RWPE1 (cell line): Measurements from ENCODE around the gene RCC2.

ENCODE experiments used
- CTCF ChIA-PET: fragments of 350-600 bp; sonication (Branson Sonifier 250); formaldehyde crosslinking; extraction: SDS; loops from one replicate; lab custom pipeline; 2021; lab: Yijun Ruan, JAX
- POLR2A ChIA-PET: fragments of 400-600 bp; formaldehyde crosslinking; extraction: SDS; loops from one replicate; lab custom pipeline; 2020; ENCODE audit warnings: antibody characterized with exemption; ENCODE audit not compliant: low non-redundant PET; lab: Yijun Ruan, JAX
- DNase-seq: peaks from one replicate; pipeline ENCODE4 v3.0.0; 2012; ENCODE audit warnings: low spot score
- H3K27ac ChIP-seq: fragments of 450-650 bp; 2 replicates; pipeline ENCODE4 v1.5.1; 2017
- TF ChIP-seq, protein P1 (sequence below): fragments of 450-650 bp; conservative IDR thresholded peaks from 2 replicates; pipeline ENCODE4 v1.5.1; 2017; ENCODE audit warnings: low read depth, mild to moderate bottlenecking

RCC2 gene

DNA sequence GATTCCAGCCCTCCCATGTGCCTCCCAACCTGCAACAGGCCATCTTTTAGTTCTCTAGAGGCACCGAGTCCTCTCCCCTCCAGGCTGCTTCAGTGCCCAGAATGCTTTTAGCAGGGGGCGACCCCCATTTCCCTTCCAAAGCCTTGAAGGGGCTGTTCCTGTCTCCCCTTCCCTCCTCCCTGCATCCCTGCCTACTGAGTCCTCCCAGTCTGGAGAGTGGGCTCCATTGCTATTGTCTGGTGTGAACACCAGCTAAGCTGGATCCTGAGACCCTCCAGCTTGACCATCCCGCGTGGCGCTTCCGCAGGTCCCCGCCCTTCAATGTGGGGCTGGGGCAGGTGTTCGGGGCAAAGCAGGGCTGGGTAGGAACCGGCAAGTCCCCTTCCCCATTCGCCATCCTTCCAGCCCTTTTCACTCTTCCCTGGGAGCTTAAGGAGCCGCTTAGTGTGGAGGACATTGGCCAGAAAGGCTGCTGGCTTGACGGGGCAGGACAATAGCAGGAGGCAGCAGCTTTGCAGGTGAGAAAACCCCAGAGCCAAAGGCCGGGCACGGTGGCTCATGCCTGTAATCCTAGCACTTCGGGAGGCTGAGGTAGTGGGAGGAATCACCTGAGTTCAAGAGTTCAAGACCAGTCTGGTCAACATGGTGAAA, 35.3 kb downstream of the RCC2 start:
- TF ChIP-seq, protein P1, sequence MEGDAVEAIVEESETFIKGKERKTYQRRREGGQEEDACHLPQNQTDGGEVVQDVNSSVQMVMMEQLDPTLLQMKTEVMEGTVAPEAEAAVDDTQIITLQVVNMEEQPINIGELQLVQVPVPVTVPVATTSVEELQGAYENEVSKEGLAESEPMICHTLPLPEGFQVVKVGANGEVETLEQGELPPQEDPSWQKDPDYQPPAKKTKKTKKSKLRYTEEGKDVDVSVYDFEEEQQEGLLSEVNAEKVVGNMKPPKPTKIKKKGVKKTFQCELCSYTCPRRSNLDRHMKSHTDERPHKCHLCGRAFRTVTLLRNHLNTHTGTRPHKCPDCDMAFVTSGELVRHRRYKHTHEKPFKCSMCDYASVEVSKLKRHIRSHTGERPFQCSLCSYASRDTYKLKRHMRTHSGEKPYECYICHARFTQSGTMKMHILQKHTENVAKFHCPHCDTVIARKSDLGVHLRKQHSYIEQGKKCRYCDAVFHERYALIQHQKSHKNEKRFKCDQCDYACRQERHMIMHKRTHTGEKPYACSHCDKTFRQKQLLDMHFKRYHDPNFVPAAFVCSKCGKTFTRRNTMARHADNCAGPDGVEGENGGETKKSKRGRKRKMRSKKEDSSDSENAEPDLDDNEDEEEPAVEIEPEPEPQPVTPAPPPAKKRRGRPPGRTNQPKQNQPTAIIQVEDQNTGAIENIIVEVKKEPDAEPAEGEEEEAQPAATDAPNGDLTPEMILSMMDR = no peak
- POLR2A ChIA-PET = no interaction called here
- peak overlapping the region; percentile 80 for H3K27ac ChIP-seq
- DNase-seq = no peak
- CTCF ChIA-PET = interaction anchor here (0.5 to 0.6 kb wide), 2 partner anchors 358 to 1177 kb away, joined by 3 read pairs; no protein-coding TSS in a partner anchor

DNA sequence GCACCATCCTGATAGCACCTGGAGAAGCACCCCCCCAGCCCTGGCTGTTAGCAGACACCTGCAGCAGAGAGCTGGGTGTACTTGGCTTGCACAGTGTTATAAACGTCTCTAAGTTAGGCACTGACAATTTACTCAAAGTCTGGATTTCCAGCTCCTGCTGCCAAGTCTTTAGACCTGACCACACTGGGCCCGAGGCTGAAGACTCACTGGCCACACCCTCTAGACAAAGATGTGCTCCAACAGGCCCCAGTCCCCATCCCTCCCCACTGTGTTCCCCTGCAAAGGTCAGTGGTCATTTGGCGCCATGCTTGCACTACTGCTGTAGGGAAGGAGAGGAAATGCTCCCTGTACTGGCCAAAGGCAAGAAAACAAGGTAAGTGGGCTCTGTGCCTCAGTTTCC, 36.4 kb downstream of the RCC2 start:
- DNase-seq = peak; percentile 81
- ChIA-PET POLR2A (no interaction called here), CTCF (interaction anchor here (0.9 to 2.5 kb wide), 3 partner anchors 166 to 277 kb away, joined by 3 to 6 read pairs (median 5); no protein-coding TSS in a partner anchor)
- TF ChIP-seq, protein P1 = no peak
- H3K27ac ChIP-seq = peak overlapping the region; percentile 80

DNA sequence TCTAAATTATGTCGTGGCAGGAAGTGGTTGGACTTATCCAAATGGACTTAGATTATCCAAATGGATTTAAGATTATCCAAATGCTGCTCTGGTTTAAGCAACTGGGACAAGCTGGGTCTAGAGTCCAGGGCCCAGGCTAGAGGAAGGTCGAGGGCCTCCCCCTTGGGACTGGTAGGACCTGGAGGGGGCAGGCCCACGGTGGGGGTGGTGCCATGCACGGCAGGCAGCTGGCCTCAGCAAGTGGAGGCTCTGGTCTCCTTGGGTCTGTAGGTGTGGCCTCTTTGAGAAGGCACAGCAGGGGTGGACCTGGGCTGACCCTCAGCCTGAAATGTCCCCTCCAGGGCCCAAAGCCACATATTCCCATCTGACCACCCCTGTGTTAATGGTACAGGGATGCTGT, 37.6 kb downstream of the RCC2 start:
- DNase-seq = no peak

DNA sequence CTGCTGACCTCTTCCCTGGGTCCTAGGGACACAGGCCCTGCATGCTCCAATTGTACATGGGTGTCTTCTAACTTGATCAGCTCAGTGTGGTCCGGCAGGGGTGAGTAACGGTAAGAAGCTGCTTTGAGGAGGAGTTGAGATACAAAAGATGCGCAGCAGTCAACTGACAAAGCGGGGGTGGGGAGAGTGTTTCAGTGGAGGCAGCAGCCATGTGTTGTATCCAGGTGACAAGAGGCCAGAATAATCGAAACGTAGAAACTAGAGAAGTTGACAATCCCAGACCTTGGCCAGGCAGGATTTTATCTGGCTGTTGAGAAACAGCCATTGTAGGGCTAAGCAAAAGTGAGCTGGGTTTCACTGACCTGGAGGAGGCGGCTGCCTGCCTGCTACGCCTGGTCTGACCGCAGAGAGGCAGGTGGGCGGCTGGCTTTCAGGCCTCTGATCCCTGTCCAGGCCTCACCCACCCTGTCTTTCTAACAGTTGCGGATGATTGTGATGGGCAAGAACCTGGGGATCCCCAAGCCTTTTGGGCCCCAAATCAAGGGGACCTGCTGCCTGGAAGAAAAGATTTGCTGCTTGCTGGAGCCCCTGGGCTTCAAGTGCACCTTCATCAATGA, 38.6 kb downstream of the RCC2 start:
- no peak for DNase-seq

More for the DNA sequence above, 37.6 kb downstream of the RCC2 start:
- H3K27ac ChIP-seq = peak overlapping the region; percentile 80
- CTCF ChIA-PET = interaction anchor here (0.8 to 2.5 kb wide), 2 partner anchors 59 to 165 kb away, joined by 3 to 6 read pairs; no protein-coding TSS in a partner anchor
- TF ChIP-seq, protein P1 = no peak
- POLR2A ChIA-PET = no interaction called here

DNA sequence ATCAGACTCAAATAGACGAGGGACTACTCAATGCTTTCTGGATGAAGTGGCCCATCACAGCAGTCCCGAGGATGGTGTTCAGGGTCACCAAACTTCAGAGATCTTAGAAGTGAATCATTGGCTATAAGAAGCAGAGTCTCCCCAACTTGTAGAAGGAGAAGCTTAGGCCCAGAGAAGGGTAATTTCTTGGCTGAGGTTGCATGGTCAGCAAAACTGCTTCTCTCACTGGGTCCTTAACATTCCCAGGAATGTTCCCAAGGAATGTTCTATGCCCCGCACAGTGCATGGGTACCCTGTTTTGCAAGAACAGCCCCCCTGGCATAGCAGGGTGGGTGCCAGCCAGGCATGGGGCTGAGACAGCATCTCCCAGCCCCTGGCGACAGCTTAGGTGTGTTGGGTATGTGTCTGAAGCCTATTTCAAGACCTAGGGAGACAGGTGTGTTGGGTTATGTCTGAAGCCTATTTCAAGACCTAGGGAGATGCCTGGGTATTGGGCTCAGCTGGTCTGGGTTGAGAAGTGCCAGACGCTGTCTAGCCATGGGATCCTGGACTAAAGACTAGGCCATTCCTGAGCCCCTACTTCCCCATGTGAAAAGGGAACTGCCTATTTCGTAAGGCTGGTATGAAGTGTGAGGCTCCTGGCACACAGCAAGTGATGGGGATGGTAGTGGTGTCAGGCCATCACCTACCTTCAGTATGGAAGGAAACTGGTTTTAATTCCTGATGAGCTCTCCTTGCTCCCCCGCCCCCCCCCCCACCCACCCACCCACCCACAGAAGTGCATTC, 41.4 kb downstream of the RCC2 start:
- TF ChIP-seq, protein P1 = no peak
- no peak overlapping the region for H3K27ac ChIP-seq
- no peak for DNase-seq
- CTCF ChIA-PET = no interaction called here
- POLR2A ChIA-PET = no interaction called here

More for the DNA sequence above, 38.6 kb downstream of the RCC2 start:
- H3K27ac ChIP-seq = 0 out of 2 replicates have a peak overlapping the region, but pooled peaks have one; percentile 80
- TF ChIP-seq, protein P1 = no peak
- ChIA-PET POLR2A (no interaction called here), CTCF (interaction anchor here (2.5 kb wide), 1 partner anchor 164 kb away, joined by 6 read pairs; no protein-coding TSS in a partner anchor)

DNA sequence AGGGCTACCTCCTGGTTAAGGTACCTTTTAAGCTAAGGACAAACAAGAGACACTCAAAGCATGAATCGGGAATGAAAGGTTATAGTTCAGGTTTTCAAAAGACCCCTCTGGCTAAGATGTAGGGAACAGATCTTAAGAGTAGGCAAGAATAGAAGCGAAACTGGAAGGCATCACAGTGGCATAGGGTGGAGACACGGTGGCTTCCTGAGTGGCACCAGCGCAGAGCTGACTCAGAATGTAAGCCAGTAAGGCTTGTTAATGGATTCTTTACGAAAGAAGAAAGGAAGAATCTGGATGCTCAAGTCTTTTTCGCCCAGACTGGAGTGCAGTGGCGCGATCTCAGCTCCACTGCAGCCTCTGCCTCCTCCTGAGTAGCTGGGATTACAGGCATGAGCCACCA, 46.2 kb downstream of the RCC2 start:
- ChIA-PET POLR2A (no interaction called here), CTCF (interaction anchor here (0.8 kb wide), 1 partner anchor 57 kb away, joined by 4 read pairs; no protein-coding TSS in a partner anchor)
- DNase-seq = no peak
- no peak overlapping the region for H3K27ac ChIP-seq
- TF ChIP-seq, protein P1 = no peak
